Stimulated activated CD4-positive, alpha-beta T cell treated with anti-CD3 and anti-CD28 coated beads, Interleukin-4, amount 100 ng/mL, for 4 hours (primary cell): ENCODE measurements around the gene MLF2.
"Not testable (repeated sequence)": the region's sequence is repeated elsewhere in the genome, so short reads cannot be mapped to it uniquely, and the experiment has no call there.

Experiments
- DNase-seq, 2 experiments: peaks; one replicate each; pipeline ENCODE4 v3.0.0-alpha.2; 2020

Gene MLF2

GRCh38 chr12:6729186-6729585 lies 23.8 kb downstream of the MLF2 start:
- no peak for DNase-seq

GRCh38 chr12:6725350-6725749 lies 27.6 kb downstream of the MLF2 start:
- no peak for DNase-seq

GRCh38 chr12:6724409-6724797 lies 28.5 kb downstream of the MLF2 start:
- DNase-seq = peak in 1 of 2 experiments; percentile 10

GRCh38 chr12:6723607-6724408 lies 29.1 kb downstream of the MLF2 start, which contains the start of gene COPS7A:
Gene COPS7A, plus strand, starts transcription at chr12:6724046. Its CDS starts 611 bp downstream, at chr12:6724657.
- DNase-seq = peak; percentile 89 to 91

GRCh38 chr12:6722863-6723262 lies 30.1 kb downstream of the MLF2 start:
- DNase-seq = no peak

- DNase-seq = no peak
These were observed 36.0 kb downstream of the MLF2 start for GRCh38 chr12:6716874-6717437.

GRCh38 chr12:6716031-6716873 lies 36.7 kb downstream of the MLF2 start:
- DNase-seq = not testable (repeated sequence)

GRCh38 chr12:6708960-6709394 lies 44.0 kb downstream of the MLF2 start:
- no peak for DNase-seq

- DNase-seq = not testable (repeated sequence)
These were observed 44.6 kb downstream of the MLF2 start for GRCh38 chr12:6708351-6708750.

GRCh38 chr12:6703631-6704030 lies 49.3 kb downstream of the MLF2 start:
- no peak for DNase-seq

GRCh38 chr12:6701078-6701768 lies 51.7 kb downstream of the MLF2 start:
- DNase-seq = no peak

- peak; percentile 41 to 58 for DNase-seq
These were observed 52.3 kb downstream of the MLF2 start, which contains the start of gene PIANP for GRCh38 chr12:6700646-6701051. Gene PIANP, minus strand, starts transcription at chr12:6700815. Its CDS starts 2,754 bp downstream, at chr12:6698061.

GRCh38 chr12:6699989-6700645 lies 52.8 kb downstream of the MLF2 start:
- DNase-seq = peak; percentile 10 to 22

- no peak for DNase-seq
These were observed 53.5 kb downstream of the MLF2 start for GRCh38 chr12:6699259-6699988.

- no peak for DNase-seq
These were observed 54.4 kb downstream of the MLF2 start for GRCh38 chr12:6698352-6699046.
